DND-41 (cell line): Measurements from ENCODE around the gene TRAPPC5.

Experiments
- ATAC-seq: fragments of 200-7000 bp; cut with Tn5 transposase; 3 replicates; pipeline ENCODE4 v1.9.1; 2021; ENCODE audit warnings: low read depth; ENCODE audit not compliant: insufficient read depth
- DNase-seq: peaks from one replicate; pipeline ENCODE4 v3.0.0-alpha.2; 2020
- H2AFZ ChIP-seq: 2 replicates; pipeline ENCODE4 v1.6.0; 2012; ENCODE audit warnings: low read depth, low read length
- H3K27ac ChIP-seq: 2 replicates; pipeline ENCODE4 v1.5.1; 2012; ENCODE audit warnings: low read length, inconsistent platforms
- H3K27me3 ChIP-seq: fragments of 200-600 bp; sonication (generic); 2 replicates; pipeline ENCODE4 v1.6.0; 2012; ENCODE audit warnings: low read length, mild to moderate bottlenecking, inconsistent platforms; ENCODE audit not compliant: insufficient read depth, poor library complexity
- H3K36me3 ChIP-seq: 2 replicates; pipeline ENCODE4 v1.5.1; 2012; ENCODE audit warnings: low read length, inconsistent platforms; ENCODE audit not compliant: insufficient read depth
- H3K4me1 ChIP-seq: 2 replicates; pipeline ENCODE4 v1.5.1; 2012; ENCODE audit warnings: mild to moderate bottlenecking, low read length; ENCODE audit not compliant: insufficient read depth
- H3K4me2 ChIP-seq: 2 replicates; pipeline ENCODE4 v1.6.0; 2012; ENCODE audit warnings: mild to moderate bottlenecking, moderate library complexity, low read length, inconsistent platforms; ENCODE audit not compliant: insufficient read depth
- H3K4me3 ChIP-seq, 2 experiments: fragments of 200-600 bp in 1 of 2; shearing (Covaris generic) in 1 of 2; 2 replicates each; pipeline ENCODE4 v1.5.1; 2012 to 2016; ENCODE audit warnings: inconsistent platforms in 2 of 2, low read length in 2 of 2, mild to moderate bottlenecking in 2 of 2, low read depth in 1 of 2, moderate library complexity in 1 of 2
- H3K79me2 ChIP-seq: 2 replicates; pipeline ENCODE4 v1.6.0; 2012; ENCODE audit warnings: low read length, inconsistent platforms; ENCODE audit not compliant: insufficient read depth
- H3K9ac ChIP-seq: 2 replicates; pipeline ENCODE4 v1.6.0; 2012; ENCODE audit warnings: low read depth, mild to moderate bottlenecking, inconsistent platforms, low read length, moderate library complexity
- H3K9me3 ChIP-seq: 2 replicates; pipeline ENCODE4 v1.5.1; 2012; ENCODE audit warnings: low read length, moderate library complexity, mild to moderate bottlenecking, inconsistent platforms; ENCODE audit not compliant: insufficient read depth, severe bottlenecking
- H4K20me1 ChIP-seq: 2 replicates; pipeline ENCODE4 v1.6.0; 2012; ENCODE audit warnings: low read length; ENCODE audit not compliant: insufficient read depth
- EZH2 ChIP-seq: IDR thresholded peaks from 3 replicates; pipeline ENCODE4 v1.6.1; 2012; ENCODE audit warnings: borderline replicate concordance, low read depth, mild to moderate bottlenecking, moderate library complexity, low read length, inconsistent platforms; ENCODE audit not compliant: severe bottlenecking
- TF ChIP-seq, protein P1 (sequence below): IDR thresholded peaks from 2 replicates; pipeline ENCODE4 v1.5.1; 2012; ENCODE audit warnings: borderline replicate concordance, low read length, moderate library complexity, mild to moderate bottlenecking; ENCODE audit not compliant: poor library complexity, severe bottlenecking; ENCODE audit errors: extremely low read depth

TRAPPC5 gene

DNA sequence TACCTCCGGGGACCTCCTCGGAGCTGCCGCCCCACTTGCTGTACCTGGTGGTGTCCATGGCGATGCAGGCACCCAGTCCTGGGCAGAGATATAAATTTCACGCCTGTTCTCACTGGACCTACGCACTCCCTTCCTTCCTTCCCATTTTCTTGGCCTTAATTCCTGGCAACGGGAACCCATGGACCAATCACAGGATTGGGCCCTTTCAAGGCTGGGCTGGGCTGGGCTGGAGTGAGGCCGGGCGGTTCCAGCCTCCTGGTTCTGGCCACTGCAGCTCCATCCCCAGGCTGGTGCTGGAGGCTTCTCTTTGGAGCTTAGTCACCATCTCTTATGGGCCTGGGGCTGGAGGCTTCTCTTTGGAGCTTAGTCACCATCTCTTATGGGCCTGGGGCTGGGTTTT, 51.4 kb downstream of the TRAPPC5 start, which contains the start of gene CLEC4G:
Gene CLEC4G, minus strand, starts transcription at position 66 of the 400 bp plus-strand sequence. Its CDS starts 8 bp downstream, at position 58.
- H3K4me1 ChIP-seq = no peaks in the 10 kb centered on the region
- H3K9ac ChIP-seq = no peak within 1 kb of the TSS
- DNase-seq (no peak), ATAC-seq (no peak)
- no peak within 1 kb of the TSS for H3K4me3 ChIP-seq
- no peaks in the 10 kb centered on the region for H3K36me3 ChIP-seq
- no peak within 1 kb of the TSS for H2AFZ ChIP-seq
- TF ChIP-seq, protein P1, sequence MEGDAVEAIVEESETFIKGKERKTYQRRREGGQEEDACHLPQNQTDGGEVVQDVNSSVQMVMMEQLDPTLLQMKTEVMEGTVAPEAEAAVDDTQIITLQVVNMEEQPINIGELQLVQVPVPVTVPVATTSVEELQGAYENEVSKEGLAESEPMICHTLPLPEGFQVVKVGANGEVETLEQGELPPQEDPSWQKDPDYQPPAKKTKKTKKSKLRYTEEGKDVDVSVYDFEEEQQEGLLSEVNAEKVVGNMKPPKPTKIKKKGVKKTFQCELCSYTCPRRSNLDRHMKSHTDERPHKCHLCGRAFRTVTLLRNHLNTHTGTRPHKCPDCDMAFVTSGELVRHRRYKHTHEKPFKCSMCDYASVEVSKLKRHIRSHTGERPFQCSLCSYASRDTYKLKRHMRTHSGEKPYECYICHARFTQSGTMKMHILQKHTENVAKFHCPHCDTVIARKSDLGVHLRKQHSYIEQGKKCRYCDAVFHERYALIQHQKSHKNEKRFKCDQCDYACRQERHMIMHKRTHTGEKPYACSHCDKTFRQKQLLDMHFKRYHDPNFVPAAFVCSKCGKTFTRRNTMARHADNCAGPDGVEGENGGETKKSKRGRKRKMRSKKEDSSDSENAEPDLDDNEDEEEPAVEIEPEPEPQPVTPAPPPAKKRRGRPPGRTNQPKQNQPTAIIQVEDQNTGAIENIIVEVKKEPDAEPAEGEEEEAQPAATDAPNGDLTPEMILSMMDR = no peak
- TF ChIP-seq EZH2 = no peak
- H3K4me2 ChIP-seq = no peak within 1 kb of the TSS
- no peak within 1 kb of the TSS for H3K27ac ChIP-seq
- H3K27me3 ChIP-seq = no peaks in the 10 kb centered on the region
- no peaks in the 10 kb centered on the region for H4K20me1 ChIP-seq
- no peaks in the 10 kb centered on the region for H3K9me3 ChIP-seq
- H3K79me2 ChIP-seq = no peaks in the 10 kb centered on the region

DNA sequence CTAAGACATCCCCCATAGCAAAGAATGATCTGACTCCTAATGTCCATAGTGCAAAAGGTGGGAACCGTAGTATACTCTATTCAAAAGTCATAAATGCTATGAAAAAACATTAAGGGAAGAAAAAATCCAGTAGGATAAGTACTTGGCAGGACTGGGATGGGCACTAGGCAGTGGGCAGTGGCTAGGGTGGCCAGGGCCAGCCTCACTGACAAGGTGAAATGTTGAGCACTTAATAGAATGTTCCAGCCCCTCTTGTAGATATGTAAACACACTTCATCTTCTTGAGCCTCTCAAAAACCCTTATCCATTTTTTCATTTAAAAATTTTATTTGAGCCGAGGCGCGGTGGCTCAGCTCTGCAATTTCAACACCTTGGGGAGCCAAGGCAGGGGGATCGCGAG, 52.7 kb downstream of the TRAPPC5 start:
- Histone ChIP-seq H3K36me3 (no peaks in the 10 kb centered on the region), H3K4me3 (no peak overlapping the region), H3K27me3 (no peaks in the 10 kb centered on the region), H3K9ac (no peak overlapping the region), H3K27ac (no peak overlapping the region), H3K4me1 (no peaks in the 10 kb centered on the region), H3K9me3 (no peaks in the 10 kb centered on the region), H3K4me2 (no peak overlapping the region), H4K20me1 (no peaks in the 10 kb centered on the region), H2AFZ (no peak overlapping the region), H3K79me2 (no peaks in the 10 kb centered on the region)
- ATAC-seq (no peak), DNase-seq (no peak)
- no peak for TF ChIP-seq EZH2
- TF ChIP-seq, protein P1 = no peak

DNA sequence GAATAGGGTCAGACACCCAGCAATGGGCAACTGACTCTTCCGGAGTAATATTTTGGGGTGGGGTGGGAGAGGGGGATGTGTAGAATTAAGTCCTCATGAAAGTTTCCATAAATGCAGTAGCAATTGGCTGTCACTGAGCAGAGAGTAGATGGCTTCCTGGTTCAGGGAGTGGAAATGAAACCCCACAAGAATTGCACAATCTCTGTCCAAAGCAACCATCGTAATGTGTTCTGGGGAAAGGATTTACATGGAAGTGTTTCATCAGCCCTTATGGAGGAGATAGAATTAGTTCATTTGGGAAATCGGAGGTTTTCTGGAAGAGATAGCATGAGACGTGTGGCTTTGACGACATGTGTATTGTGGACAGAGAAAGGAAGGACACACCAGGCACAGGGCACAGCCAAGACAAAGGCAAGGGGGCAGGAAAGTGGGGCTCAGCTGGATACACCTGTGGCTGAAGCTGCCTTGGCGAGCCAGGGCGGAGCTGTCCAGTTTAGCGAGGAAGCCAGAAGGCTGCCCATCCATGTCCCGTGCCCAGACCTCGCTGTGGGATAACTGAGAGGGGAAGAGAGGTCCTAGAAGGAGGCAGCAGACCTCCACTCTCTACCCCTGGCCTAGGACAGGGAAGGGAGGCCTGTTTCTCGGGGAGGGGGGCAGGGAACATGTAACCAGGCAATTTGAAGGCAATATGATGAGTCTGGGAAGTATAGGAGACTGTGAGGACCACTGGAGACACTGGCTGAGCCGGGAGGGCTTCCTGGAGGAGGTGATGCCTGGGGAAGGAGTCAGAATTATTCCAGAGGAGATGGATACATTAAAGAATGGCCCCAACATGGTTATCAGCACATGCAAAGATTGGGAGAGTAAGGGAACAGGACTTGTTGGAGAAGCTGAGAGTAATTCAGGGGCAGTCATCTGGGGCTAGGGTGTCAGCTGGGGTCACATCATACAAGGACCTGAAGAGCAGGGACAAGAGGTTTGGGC, 53.9 kb downstream of the TRAPPC5 start:
- DNase-seq (no peak), ATAC-seq (no peak)

More for the DNA sequence above, 53.9 kb downstream of the TRAPPC5 start:
- no peaks in the 10 kb centered on the region for H3K27me3 ChIP-seq
- TF ChIP-seq, protein P1 = no peak
- no peak for TF ChIP-seq EZH2
- H3K4me3 ChIP-seq = no peak overlapping the region
- no peak overlapping the region for H3K27ac ChIP-seq
- H2AFZ ChIP-seq = no peak overlapping the region
- no peak overlapping the region for H3K4me2 ChIP-seq
- H3K4me1 ChIP-seq = no peaks in the 10 kb centered on the region
- no peaks in the 10 kb centered on the region for H3K79me2 ChIP-seq
- H3K36me3 ChIP-seq = no peaks in the 10 kb centered on the region
- no peaks in the 10 kb centered on the region for H3K9me3 ChIP-seq
- no peaks in the 10 kb centered on the region for H4K20me1 ChIP-seq
- no peak overlapping the region for H3K9ac ChIP-seq
